ENCODE measurements around the gene CLPTM1. TPM values are rescaled to one million over a fixed set of nuclear protein-coding genes. Genes with fewer than 3 reads are reported as not detected.
"Not testable (repeated sequence)": the region's sequence is repeated elsewhere in the genome, so short reads cannot be mapped to it uniquely, and the experiment has no call there.

The CLPTM1 gene
- total RNA-seq, 3 donors from 2014 or later, result 42.0 to 70.5 (median 60.2) TPM

GRCh38 chr19:44960906-44961728, 5.9 kb downstream of the CLPTM1 start:
- Histone ChIP-seq H3K27me3 (no peaks in the 10 kb centered on the region), H3K27ac (no peak overlapping the region), H3K4me1 (peaks cover 7 to 17% of the 10 kb centered on the region in 2 donors), H3K9me3 (no peaks in the 10 kb centered on the region), H3K36me3 (peaks cover 4% of the 10 kb centered on the region), H3K4me3 (no peak overlapping the region)
- intact Hi-C loops (cut with DNase I; ENCODE audit: low total_unique reads), result no loop called here
- DNase-seq (ENCODE audit: low spot score in 2 of 2), result no peak
- no peak for TF ChIP-seq POLR2AphosphoS5 (IDR thresholded peaks at IDR 0.05)
- no peak for TF ChIP-seq POLR2A (IDR thresholded peaks at IDR 0.05)
- no peak for TF ChIP-seq CTCF (IDR thresholded peaks at IDR 0.05)

- no peak overlapping the region for H3K27ac ChIP-seq
- H3K36me3 ChIP-seq, result peaks cover 4% of the 10 kb centered on the region
- peaks cover 0 to 10% of the 10 kb centered on the region in 2 donors for H3K4me1 ChIP-seq
- no peak overlapping the region for H3K4me3 ChIP-seq
- H3K9me3 ChIP-seq, result no peaks in the 10 kb centered on the region
- no peak for DNase-seq (ENCODE audit: low spot score in 2 of 2)
- no peak for TF ChIP-seq POLR2A (IDR thresholded peaks at IDR 0.05)
- H3K27me3 ChIP-seq, result no peaks in the 10 kb centered on the region
- intact Hi-C loops (cut with DNase I; ENCODE audit: low total_unique reads), result no loop called here
These were observed 6.6 kb downstream of the CLPTM1 start for GRCh38 chr19:44961821-44962220.

GRCh38 chr19:44968118-44968517, 12.9 kb downstream of the CLPTM1 start:
- DNase-seq (ENCODE audit: low spot score in 2 of 2), result no peak
- Histone ChIP-seq H3K27ac (no peak overlapping the region), H3K4me3 (no peak overlapping the region), H3K9me3 (no peaks in the 10 kb centered on the region), H3K4me1 (no peaks in the 10 kb centered on the region), H3K36me3 (peaks cover 12% of the 10 kb centered on the region), H3K27me3 (no peaks in the 10 kb centered on the region)
- intact Hi-C loops (cut with DNase I; ENCODE audit: low total_unique reads), result loop anchor here (2.0 kb wide), 1 partner anchor 17 kb away; no protein-coding TSS in a partner anchor
- no peak for TF ChIP-seq POLR2AphosphoS5 (IDR thresholded peaks at IDR 0.05)
- no peak for TF ChIP-seq POLR2A (IDR thresholded peaks at IDR 0.05)
- no peak for TF ChIP-seq CTCF (IDR thresholded peaks at IDR 0.05)

GRCh38 chr19:44968670-44969069, 13.5 kb downstream of the CLPTM1 start:
- TF ChIP-seq CTCF (IDR thresholded peaks at IDR 0.05) (no peak), POLR2A (IDR thresholded peaks at IDR 0.05) (no peak), POLR2AphosphoS5 (IDR thresholded peaks at IDR 0.05) (no peak)
- no peak for DNase-seq (ENCODE audit: low spot score in 2 of 2)
- Histone ChIP-seq H3K27me3 (no peaks in the 10 kb centered on the region), H3K4me1 (no peaks in the 10 kb centered on the region), H3K4me3 (no peak overlapping the region), H3K27ac (no peak overlapping the region), H3K36me3 (peaks cover 12% of the 10 kb centered on the region), H3K9me3 (no peaks in the 10 kb centered on the region)
- intact Hi-C loops (cut with DNase I; ENCODE audit: low total_unique reads), result loop anchor here (2.0 kb wide), 1 partner anchor 16 kb away; no protein-coding TSS in a partner anchor

DNA sequence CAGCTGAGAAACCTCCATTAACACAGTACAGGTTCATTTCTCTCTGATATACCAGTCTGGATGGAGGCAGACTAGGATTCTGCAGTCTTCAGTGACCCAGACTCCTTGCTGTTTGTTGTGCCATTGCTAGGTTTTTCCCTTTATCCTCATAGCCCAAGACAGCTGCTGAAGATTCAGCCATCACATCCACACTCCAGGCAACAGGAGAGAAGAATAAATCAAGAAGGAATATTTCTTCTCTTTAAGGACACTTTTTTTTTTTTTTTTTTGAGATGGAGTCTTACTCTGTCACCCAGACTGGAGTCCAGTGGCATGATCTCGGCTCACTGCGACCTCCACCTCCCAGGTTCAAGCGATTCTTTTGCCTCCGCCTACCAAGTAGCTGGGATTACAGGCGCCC, 14.3 kb downstream of the CLPTM1 start:
- Histone ChIP-seq H3K9me3 (no peaks in the 10 kb centered on the region), H3K27ac (no peak overlapping the region), H3K27me3 (no peaks in the 10 kb centered on the region), H3K36me3 (peaks cover 12% of the 10 kb centered on the region), H3K4me3 (no peak overlapping the region), H3K4me1 (no peaks in the 10 kb centered on the region)
- intact Hi-C loops (cut with DNase I; ENCODE audit: low total_unique reads), result loop anchor here (2.0 kb wide), 1 partner anchor 15 kb away; no protein-coding TSS in a partner anchor
- TF ChIP-seq POLR2AphosphoS5 (IDR thresholded peaks at IDR 0.05) (no peak), POLR2A (IDR thresholded peaks at IDR 0.05) (no peak), CTCF (IDR thresholded peaks at IDR 0.05) (no peak)
- no peak for DNase-seq (ENCODE audit: low spot score in 2 of 2)

DNA sequence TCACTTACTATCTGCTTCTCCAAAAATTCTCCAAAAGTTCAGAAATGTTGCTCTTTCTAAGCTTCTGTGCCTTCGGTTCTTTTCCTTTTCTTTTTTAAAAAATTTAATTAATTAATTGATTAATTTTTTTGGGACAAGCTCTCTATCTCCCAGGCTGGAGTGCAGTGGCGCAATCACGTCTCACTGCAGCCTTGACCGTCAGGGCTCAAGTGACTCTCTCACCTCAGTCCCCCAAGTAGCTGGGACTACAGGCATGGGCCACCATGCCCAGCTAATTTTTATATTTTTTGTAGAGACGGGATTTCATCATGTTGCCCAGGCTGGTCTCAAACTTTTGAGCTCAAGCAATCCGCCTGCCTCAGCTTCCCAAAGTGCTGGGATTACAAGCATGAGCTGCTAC, 16.3 kb downstream of the CLPTM1 start:
- H3K36me3 ChIP-seq; intact Hi-C loops (cut with DNase I; ENCODE audit: low total_unique reads); H3K4me3 ChIP-seq; H3K4me1 ChIP-seq; H3K9me3 ChIP-seq; H3K27me3 ChIP-seq; DNase-seq (ENCODE audit: low spot score in 2 of 2); H3K27ac ChIP-seq: not testable (repeated sequence)

Data from breast epithelium (tissue), 4 donors.